Measurements from ENCODE around the gene MYOF. TPM values are rescaled to one million over a fixed set of nuclear protein-coding genes. Genes with fewer than 3 reads are reported as not detected.

Gene MYOF
- total and polyA plus RNA-seq, 9 of the 15 experiments (the other 6 are each of a cell fraction or from before 2014, with no cell fraction given): 0.06 to 0.27 TPM; not detected in 7

- Histone ChIP-seq H3K36me3 (ENCODE audit: control insufficient read depth, insufficient read depth, low read length) (no peaks in the 10 kb centered on the region), H3K4me3 (no peak overlapping the region), H3K9me1 (ENCODE audit: control insufficient read depth, insufficient read depth, low read length) (no peaks in the 10 kb centered on the region), H4K20me1 (replicated peaks; ENCODE audit: control insufficient read depth, insufficient read depth, low read length) (no peaks in the 10 kb centered on the region), H3K9ac (ENCODE audit: insufficient read depth in 1 of 2, low read depth in 2 of 2, low read length in 2 of 2) (no peak overlapping the region), H3K4me2 (ENCODE audit: insufficient read depth, low read length) (no peak overlapping the region), H3K27ac (ENCODE audit: extremely low read depth, low read depth, low read length) (no peak overlapping the region), H3K79me2 (ENCODE audit: control insufficient read depth, insufficient read depth, low read length) (no peaks in the 10 kb centered on the region), H3K9me3 (replicated peaks; ENCODE audit: control insufficient read depth, insufficient read depth, low read depth, low read length) (no peaks in the 10 kb centered on the region), H2AFZ (ENCODE audit: low read depth, low read length) (no peak overlapping the region), H3K27me3 (ENCODE audit: control insufficient read depth in 2 of 2, insufficient read depth in 2 of 2, low read length in 2 of 2) (peaks cover 2 to 21% of the 10 kb centered on the region in 2 experiments; a peak in 3 of 5 replicates), H3K4me1 (replicated peaks in 1 of 2; ENCODE audit: control insufficient read depth in 2 of 2, insufficient read depth in 2 of 2, low read length in 2 of 2) (no peaks in the 10 kb centered on the region)
- ChIA-PET POLR2A (no interaction called here), CTCF (ENCODE audit: low intra/inter-chr PET ratio) (no interaction called here)
- in situ Hi-C loops (cut with MboI) (no loop called here), intact Hi-C loops (cut with micrococcal nuclease) (no loop called here)
- ATAC-seq (no peak), FAIRE-seq (no peak), DNase-seq (ENCODE audit: extremely low read depth in 1 of 4, low spot score in 3 of 4) (no peak)
- BruUV-seq (replicated peaks): no TSS peak
- no CpG with 5 or more reads among the region's 1 CpG for WGBS (ENCODE audit: insufficient coverage, low coverage, missing lambda C conversion rate)
- TF ChIP-seq ZNF512 (tag; IDR thresholded peaks at IDR 0.05): peak; percentile 42; the same call in 1 of the 2 replicates
- no peak for TF ChIP-seq MEF2A (IDR thresholded peaks at IDR 0.05; ENCODE audit: control insufficient read depth, low read depth, low read length)
- no peak for TF ChIP-seq HDAC8 (tag; IDR thresholded peaks at IDR 0.05)
- TF ChIP-seq, protein P1, sequence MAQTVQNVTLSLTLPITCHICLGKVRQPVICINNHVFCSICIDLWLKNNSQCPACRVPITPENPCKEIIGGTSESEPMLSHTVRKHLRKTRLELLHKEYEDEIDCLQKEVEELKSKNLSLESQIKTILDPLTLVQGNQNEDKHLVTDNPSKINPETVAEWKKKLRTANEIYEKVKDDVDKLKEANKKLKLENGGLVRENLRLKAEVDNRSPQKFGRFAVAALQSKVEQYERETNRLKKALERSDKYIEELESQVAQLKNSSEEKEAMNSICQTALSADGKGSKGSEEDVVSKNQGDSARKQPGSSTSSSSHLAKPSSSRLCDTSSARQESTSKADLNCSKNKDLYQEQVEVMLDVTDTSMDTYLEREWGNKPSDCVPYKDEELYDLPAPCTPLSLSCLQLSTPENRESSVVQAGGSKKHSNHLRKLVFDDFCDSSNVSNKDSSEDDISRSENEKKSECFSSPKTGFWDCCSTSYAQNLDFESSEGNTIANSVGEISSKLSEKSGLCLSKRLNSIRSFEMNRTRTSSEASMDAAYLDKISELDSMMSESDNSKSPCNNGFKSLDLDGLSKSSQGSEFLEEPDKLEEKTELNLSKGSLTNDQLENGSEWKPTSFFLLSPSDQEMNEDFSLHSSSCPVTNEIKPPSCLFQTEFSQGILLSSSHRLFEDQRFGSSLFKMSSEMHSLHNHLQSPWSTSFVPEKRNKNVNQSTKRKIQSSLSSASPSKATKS (CRISPR knock-in tag; IDR thresholded peaks at IDR 0.05): no peak
- no peak for TF ChIP-seq NEUROD1 (IDR thresholded peaks at IDR 0.05; ENCODE audit: borderline replicate concordance, low read depth, low read length, partially characterized antibody)
Measured at GRCh38 chr10:93336678-93337077, 145.5 kb downstream of the MYOF start.

All from K562 (cell line).